ENCODE measurements around the gene ATP5PO. TPM values are rescaled to one million over a fixed set of nuclear protein-coding genes. Genes with fewer than 3 reads are reported as not detected.

The ATP5PO gene
- total and polyA plus RNA-seq, 2 of the 13 experiments (the other 11 are each of a cell fraction or from before 2014, with no cell fraction given) = 256 to 297 TPM

GRCh38 chr21:33947451-33948095 is 32.0 kb upstream of the ATP5PO start (continued):
- 0 out of 2 replicates have a peak, but pooled peaks have one; percentile 31 for TF ChIP-seq PAXIP1 (CRISPR knock-in tag; conservative IDR thresholded peaks at IDR 0.05)
- peak; percentile 55; the same call in 1 of the 2 replicates for TF ChIP-seq POLR2G (IDR thresholded peaks at IDR 0.05; ENCODE audit: low read depth, low read length)
- TF ChIP-seq ZFP90 (CRISPR knock-in tag; IDR thresholded peaks at IDR 0.05; ENCODE audit: borderline replicate concordance) = no peak
- 0 out of 2 replicates have a peak, but pooled peaks have one; percentile 21 for TF ChIP-seq SALL1 (CRISPR knock-in tag; IDR thresholded peaks at IDR 0.05)
- TF ChIP-seq SMAD3 (CRISPR knock-in tag; IDR thresholded peaks at IDR 0.05) = peak; percentile 18; the same call in 1 of the 2 replicates
- TF ChIP-seq ZNF362 (CRISPR knock-in tag; IDR thresholded peaks at IDR 0.05; ENCODE audit: borderline replicate concordance) = 0 out of 2 replicates have a peak, but pooled peaks have one; percentile 28
- TF ChIP-seq TFE3 (CRISPR knock-in tag; IDR thresholded peaks at IDR 0.05) = peak; percentile 90
- TF ChIP-seq PHF21A (CRISPR knock-in tag; IDR thresholded peaks at IDR 0.05) = no peak
- no peak for TF ChIP-seq GABPA (IDR thresholded peaks at IDR 0.05; ENCODE audit: low read depth, low read length)
- no peak for TF ChIP-seq GABPA (CRISPR knock-in tag; IDR thresholded peaks at IDR 0.05; ENCODE audit: low read depth)
- 0 out of 2 replicates have a peak, but pooled peaks have one; percentile 32 for TF ChIP-seq HDAC2 (CRISPR knock-in tag; IDR thresholded peaks at IDR 0.05)
- TF ChIP-seq FUBP1 (CRISPR knock-in tag; IDR thresholded peaks at IDR 0.05; ENCODE audit: borderline replicate concordance) = no peak
- TF ChIP-seq MAFG (CRISPR knock-in tag; IDR thresholded peaks at IDR 0.05) = no peak
- peak; percentile 48; the same call in 1 of the 2 replicates for TF ChIP-seq SRF (IDR thresholded peaks at IDR 0.05; ENCODE audit: low read depth, low read length)
- TF ChIP-seq ZNF264 (CRISPR knock-in tag; IDR thresholded peaks at IDR 0.05) = no peak
- TF ChIP-seq FOSL1 (CRISPR knock-in tag; IDR thresholded peaks at IDR 0.05; ENCODE audit: borderline replicate concordance) = peak; percentile 76; the same call in 1 of the 2 replicates
- no peak for TF ChIP-seq SMAD1 (CRISPR knock-in tag; IDR thresholded peaks at IDR 0.05; ENCODE audit: borderline replicate concordance, low read depth)
- peak; percentile 42; the same call in 1 of the 2 replicates for TF ChIP-seq YEATS4 (CRISPR knock-in tag; IDR thresholded peaks at IDR 0.05; ENCODE audit: borderline replicate concordance)
- peak; percentile 24; the same call in 1 of the 2 replicates for TF ChIP-seq RXRB (CRISPR knock-in tag; IDR thresholded peaks at IDR 0.05; ENCODE audit: borderline replicate concordance)
- 0 out of 2 replicates have a peak, but pooled peaks have one; percentile 41 for TF ChIP-seq ZMYM4 (CRISPR knock-in tag; IDR thresholded peaks at IDR 0.05)
- 0 out of 2 replicates have a peak, but pooled peaks have one; percentile 9 for TF ChIP-seq RARA (CRISPR knock-in tag; IDR thresholded peaks at IDR 0.05)
